ENCODE measurements around the gene UGT3A1.
"Not testable (repeated sequence)": the region's sequence is repeated elsewhere in the genome, so short reads cannot be mapped to it uniquely, and the experiment has no call there.

UGT3A1 gene
- 0 reads per million in 4 donors for total RNA-seq

GRCh38 chr5:35990941-35991611, at the start of gene UGT3A1:
UGT3A1 (minus strand) TSS chr5:35991390; CDS start chr5:35991240, 150 bp downstream.
- DNase-seq = no peak

- no peak for DNase-seq
These were observed 44.5 kb upstream of the UGT3A1 start for GRCh38 chr5:36035696-36036095.

DNA sequence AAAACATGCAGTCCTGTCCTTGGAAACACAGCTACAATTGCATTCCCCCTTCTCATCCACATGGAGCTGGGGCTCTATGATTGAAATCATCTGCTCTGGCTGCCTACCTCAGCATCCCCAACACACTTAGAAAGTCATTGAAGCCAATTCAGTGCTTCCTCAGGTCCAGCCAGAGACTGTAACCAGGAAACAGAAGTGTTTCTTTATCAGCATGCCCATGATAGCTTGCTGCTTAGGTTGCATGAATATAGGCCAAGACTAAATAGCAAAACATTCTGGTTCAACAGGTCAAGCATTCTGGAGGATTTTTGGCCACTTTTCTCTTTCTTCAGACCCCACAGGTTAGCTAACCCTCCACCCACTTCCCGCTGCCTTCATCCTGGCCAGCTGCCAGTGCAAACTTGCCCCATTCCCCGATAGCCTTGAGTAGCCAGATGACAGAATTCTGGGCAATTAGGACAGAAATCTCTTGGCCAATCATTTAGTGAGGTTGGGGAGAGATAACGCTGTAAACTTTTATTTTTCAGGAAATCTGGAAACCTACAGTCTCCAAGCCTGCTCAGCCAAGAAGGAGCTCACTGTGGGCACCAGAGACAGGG, 43.4 kb upstream of the UGT3A1 start:
- not testable (repeated sequence) for DNase-seq

- DNase-seq = no peak
These were observed 42.3 kb upstream of the UGT3A1 start for GRCh38 chr5:36033486-36033885.

- no peak for DNase-seq
These were observed 41.9 kb upstream of the UGT3A1 start for GRCh38 chr5:36033047-36033446.

- no peak for DNase-seq
These were observed 40.0 kb upstream of the UGT3A1 start for GRCh38 chr5:36031223-36031622.

GRCh38 chr5:36029914-36030313, 38.7 kb upstream of the UGT3A1 start:
- DNase-seq = no peak

DNA sequence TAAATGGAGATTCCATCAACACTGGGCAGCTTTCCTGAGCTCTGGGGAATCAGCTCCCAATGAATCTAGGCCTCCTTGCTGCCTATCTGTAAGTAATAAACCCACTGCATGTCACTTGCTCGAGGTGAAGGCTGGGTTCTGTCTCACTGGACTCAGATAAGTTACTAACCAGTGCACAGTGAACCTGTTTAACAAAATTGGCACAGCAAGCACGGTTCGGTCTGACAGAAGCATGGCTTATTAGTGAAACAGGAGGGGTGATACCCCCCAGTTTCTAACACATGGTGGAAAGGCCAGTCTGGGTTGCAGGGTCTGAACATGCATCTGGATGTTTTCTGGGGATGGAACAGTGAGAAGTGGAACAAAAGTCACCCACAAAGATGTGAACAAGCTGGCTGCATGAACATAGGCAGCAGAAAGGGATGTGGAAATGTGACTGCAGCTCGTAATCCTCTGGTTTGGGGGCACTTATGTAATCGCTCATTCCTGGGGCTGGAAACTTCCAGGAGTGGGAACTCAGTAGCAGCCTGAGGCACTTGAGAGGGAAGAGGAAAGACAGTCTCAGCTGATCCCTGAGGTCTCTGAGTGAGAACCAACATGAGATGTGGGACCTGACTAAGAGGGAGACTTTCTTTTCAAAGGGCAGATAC, 37.8 kb upstream of the UGT3A1 start:
- DNase-seq = no peak

DNA sequence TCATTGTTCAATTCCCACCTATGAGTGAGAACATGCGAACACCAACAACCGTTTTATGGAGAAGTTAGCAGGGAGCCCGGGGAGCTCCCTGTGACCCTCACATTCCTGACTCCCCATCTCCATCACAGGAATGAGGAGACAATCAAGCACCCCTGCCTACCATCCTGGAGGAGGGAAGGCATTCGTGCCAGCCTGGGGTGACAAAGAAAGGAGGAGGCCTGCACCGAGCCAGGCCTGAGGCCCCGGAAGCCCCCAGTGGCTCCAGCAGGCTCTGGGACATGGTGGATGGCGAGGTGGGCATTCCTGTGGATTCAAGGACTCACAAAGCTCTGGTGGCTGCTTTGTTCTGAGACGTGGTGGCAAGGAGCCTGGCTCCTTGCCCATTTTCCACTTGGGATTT, 36.5 kb upstream of the UGT3A1 start:
- DNase-seq = no peak

DNA sequence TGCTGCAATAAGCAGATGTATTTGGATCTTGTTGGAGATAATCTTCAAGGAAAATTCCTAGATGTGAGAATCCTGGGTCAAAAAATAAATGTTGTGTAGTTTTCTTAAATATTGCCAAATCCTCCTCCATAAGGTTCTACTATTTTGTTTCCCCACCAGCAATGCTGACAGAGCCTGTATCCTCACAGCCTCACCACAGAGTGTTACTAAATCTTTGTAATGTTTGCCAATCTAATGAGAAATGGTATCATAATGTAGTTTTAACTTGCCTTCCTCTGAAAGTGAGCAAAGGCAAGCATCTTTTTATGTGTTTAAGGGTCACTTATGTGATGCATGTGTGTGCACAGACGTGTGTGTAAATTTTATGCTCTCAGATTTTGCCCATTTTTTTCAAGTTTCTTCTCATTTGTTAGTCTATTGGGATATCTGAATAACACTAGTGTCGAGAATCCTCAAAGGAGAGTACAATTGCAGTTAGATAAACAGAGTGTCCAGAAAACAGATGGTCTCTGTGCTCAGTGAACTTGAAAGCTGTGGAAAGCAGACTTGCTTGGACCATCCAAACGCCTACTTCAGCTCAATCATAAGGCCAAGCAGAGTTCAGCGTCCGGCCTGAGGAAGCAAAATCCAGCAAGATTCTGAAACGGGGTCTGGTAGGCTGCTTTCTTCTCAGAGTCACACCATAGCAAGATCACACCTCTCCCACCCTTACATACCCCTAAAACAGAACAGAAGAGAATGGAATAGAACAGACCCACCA, 35.7 kb upstream of the UGT3A1 start:
- no peak for DNase-seq

- not testable (repeated sequence) for DNase-seq
These were observed 31.1 kb upstream of the UGT3A1 start for GRCh38 chr5:36022246-36022645.

GRCh38 chr5:36019584-36019983, 28.4 kb upstream of the UGT3A1 start:
- not testable (repeated sequence) for DNase-seq

- DNase-seq = no peak
These were observed 26.4 kb upstream of the UGT3A1 start for GRCh38 chr5:36017622-36018021.

DNA sequence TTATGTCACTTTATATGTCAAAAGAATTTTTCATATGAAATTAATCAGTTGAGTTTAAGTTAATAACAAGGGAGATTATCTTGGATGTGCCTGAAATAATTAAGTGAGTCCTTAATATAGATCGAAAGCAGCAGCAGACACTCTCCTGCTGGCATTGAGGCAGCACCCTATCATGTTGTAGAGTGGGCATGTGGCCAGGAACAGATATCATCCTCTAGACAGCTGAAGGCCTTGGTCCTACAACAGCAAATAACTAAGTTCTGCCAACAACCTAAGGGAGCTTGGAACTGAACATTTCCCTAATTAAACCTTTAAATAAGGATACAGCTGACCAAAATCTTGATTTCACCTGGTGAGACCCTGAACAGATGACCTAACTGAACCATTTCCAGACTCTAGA, 25.8 kb upstream of the UGT3A1 start:
- DNase-seq = no peak

DNA sequence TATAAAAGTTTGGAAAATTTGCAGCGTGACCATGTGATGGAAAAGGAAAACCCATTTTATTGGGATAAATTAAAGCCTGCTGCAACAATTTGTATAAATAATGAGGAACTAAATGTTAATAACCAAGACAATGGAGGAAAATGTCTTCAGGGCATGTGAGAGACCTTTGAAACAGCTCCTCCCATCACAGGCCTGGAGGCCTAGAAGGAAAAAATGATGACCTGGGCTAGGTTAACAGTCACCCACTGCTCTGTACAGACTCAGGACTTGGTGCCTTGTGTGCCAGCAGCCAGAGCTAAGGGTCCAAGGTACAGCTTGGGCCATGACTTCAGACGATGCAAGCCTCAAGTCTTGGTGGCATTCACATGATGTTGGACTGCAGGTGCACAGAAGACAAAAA, 22.0 kb upstream of the UGT3A1 start:
- DNase-seq = no peak

DNA sequence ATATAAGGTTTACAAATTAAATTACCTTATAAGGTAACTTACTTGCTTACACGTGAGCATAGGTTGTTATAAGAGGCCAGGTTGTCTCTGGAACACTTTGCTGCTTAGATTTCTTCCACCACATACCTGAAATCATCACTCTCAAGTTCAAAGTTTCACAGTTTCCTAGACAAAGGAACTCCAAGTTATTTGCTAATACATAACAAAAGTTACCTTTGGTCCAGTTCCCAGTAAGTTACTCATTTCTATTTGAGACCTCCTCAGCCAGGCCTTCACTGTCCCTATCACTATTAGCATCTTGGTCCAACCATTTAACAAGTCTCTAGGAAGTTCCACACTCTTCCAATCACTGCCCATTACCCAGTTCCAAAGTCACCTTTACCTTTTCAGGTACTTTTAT, 18.5 kb upstream of the UGT3A1 start:
- DNase-seq = no peak

DNA sequence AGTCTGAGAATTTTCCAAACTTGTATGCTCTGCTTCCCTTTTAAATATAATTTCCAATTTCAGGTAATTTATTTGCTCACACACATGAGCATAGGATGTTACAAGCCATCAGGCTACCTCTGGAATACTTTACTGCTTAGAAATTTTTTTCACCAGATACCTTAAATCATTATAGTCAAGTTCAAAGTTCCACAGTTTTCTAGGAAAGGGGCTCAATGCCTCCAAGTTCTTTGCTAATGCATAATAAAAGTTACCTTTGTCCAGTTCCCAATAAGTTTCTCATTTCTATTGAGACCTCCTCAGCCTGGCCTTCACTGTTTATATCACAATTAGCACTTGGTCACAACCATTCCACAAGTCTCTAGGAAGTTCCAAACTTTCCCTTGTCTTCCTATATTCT, 16.2 kb upstream of the UGT3A1 start:
- no peak for DNase-seq

- DNase-seq = no peak
These were observed 15.0 kb upstream of the UGT3A1 start for GRCh38 chr5:36006163-36006562.

- DNase-seq = no peak
These were observed 9.8 kb upstream of the UGT3A1 start for GRCh38 chr5:36001032-36001431.

DNA sequence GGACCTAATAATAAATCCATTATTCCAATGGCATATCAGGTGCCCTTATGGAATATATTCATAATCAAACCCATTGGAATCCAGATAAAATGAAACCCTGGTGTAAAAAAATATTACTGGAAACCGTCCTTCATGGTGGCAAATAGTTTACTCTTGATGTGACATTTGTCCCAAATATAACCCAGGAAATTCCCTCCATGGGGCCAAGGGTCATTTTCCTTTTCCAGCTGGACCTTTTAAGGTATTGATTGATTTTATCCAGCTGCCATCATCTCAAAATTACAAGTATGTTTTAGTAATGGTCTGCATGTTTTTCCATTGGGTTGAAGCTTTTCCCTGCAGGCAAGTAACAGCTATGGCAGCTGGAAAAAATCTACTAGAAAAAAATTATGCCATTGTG, 8.4 kb upstream of the UGT3A1 start:
- no peak for DNase-seq

DNA sequence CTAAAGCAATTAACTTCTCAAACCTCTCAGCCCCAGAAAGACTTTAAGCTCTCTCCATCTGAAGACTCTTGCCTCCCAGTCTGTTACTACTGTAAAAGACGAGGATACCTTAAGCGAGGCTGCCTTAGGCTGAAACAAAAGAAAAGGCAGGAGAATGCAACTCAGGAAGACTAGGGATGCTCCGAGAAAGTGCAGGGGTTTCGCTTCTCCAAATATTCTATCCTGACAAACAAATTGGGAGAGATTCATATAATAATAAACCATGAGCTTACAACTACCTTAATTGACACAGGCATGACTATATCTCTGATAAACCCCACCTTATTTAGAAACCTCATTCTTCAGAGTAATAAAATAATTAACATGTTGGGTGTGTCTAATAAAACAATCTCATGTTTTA, 4.9 kb upstream of the UGT3A1 start:
- DNase-seq = no peak

- no peak for DNase-seq
These were observed 670 bp downstream of the UGT3A1 start for GRCh38 chr5:35990520-35990919.

DNA sequence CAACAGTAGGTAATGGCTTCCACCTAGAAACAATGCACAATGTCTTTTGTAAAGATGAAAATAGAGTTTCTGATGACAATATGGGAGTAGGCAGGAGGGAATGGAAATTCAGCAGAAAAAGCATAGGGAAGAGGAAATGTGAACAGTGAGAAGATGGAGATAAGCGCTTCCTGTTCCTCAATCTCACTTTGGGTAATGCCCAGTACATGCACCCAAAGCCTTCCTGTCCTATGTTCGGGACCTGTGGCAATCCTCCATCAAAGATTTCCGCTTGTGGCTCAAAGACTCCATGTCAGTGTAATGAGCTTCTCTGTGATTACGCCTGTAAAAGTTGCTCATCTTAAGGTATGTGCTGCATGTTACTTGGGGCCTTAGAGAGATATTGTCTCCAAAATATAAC, 2.7 kb downstream of the UGT3A1 start:
- no peak for DNase-seq

- no peak for DNase-seq
These were observed 3.4 kb downstream of the UGT3A1 start for GRCh38 chr5:35987776-35988175.
